Activated CD4-positive, alpha-beta T cell treated with anti-CD3 and anti-CD28 coated beads for 36 hours (primary cell): Measurements from ENCODE around the gene TMEM129. TPM values are rescaled to one million over a fixed set of nuclear protein-coding genes. Genes with fewer than 3 reads are reported as not detected.

Experiments
- ATAC-seq: fragments of 200-7000 bp; cut with Tn5 transposase; one replicate; pipeline ENCODE4 v1.10.0; 2021; ENCODE audit warnings: mild to moderate bottlenecking, moderate library complexity
- CTCF ChIA-PET: fragments of 350-600 bp; sonication (Branson Sonifier 250); formaldehyde crosslinking; loops from one replicate; lab custom pipeline; 2021; ENCODE audit warnings: antibody characterized with exemption; lab: Charles Lee
- POLR2A ChIA-PET: fragments of 350-600 bp; sonication (Branson Sonifier 250); formaldehyde crosslinking; loops from one replicate; lab custom pipeline; 2021; ENCODE audit warnings: antibody characterized with exemption, inconsistent platforms; lab: Charles Lee
- DNase-seq: peaks from one replicate; pipeline ENCODE4 v3.0.0-alpha.2; 2020
- H3K27ac Mint-ChIP-seq: one replicate; pipeline ENCODE4 v1.8.0; 2021; ENCODE audit warnings: mixed read lengths
- H3K27me3 Mint-ChIP-seq: one replicate; pipeline ENCODE4 v1.8.0; 2021; ENCODE audit warnings: mixed read lengths
- H3K36me3 Mint-ChIP-seq: one replicate; pipeline ENCODE4 v1.8.0; 2021; ENCODE audit warnings: low read depth, mixed read lengths
- H3K4me1 Mint-ChIP-seq: one replicate; pipeline ENCODE4 v1.8.0; 2021; ENCODE audit warnings: mixed read lengths
- H3K4me3 Mint-ChIP-seq: one replicate; pipeline ENCODE4 v1.8.0; 2021; ENCODE audit warnings: mild to moderate bottlenecking, moderate library complexity, mixed read lengths
- H3K9me3 Mint-ChIP-seq: one replicate; pipeline ENCODE4 v1.8.0; 2021; ENCODE audit warnings: low read depth, mixed read lengths
- intact Hi-C, 2 experiments: fragments of 100-400 bp; cut with DNase I in 1 of 2; cut with micrococcal nuclease in 1 of 2; formaldehyde crosslinking; loops; one replicate each; pipeline versions ENCODE4 v1.14.2 to v1.15.1; 2022 to 2024; cut with DNase I, micrococcal nuclease
- total RNA-seq, 2 experiments: library from RNA; stranded (reverse); gene quantifications; one replicate each; pipeline ENCODE4 v1.2.3, GENCODE V29; 2021

TMEM129 gene
- total RNA-seq, 2 experiments from 2014 or later = 13.7 to 14.6 TPM

DNA sequence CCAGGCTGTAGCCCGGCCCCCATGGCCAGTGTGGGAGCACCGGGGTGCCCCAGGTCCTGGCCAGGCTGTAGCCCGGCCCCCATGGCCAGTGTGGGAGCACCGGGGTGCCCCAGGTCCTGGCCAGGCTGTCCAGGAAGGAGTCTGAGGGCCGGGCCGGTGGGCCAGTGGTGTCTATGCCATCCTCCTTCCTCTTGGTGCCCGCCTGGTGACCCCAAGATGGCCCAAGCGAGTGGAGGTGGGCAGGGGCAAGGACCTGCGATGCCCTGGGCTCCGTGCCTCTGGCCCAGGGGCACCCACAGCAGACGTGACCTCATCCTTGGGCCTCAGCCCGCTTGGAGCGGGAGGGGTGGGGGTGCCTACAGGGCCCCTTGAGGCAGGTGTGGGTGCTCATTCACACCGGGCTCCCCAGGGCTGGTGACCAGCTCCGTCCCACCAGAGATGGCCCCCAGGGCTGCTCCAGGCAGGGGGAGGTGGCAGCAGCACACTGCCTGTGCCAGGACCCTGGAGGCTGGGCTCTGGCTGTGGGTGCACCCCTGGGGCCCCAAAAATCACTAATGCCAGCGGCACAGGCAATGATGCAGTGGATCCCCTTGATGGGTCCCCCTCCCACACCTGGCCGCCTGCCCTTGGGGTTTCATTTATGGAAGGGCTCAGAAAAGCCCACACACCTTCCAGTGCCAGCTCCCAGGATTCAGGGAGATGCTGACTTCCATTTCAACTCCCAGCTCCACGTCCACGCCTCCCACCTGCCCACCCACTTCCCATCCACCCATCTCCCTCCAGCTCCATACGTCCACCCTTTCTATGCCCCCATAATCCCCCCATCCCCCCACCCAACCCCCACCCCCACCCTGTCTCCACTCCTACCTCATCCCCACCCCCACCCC is 36.0 kb upstream of the TMEM129 start:
- ChIA-PET CTCF (interaction anchor here (0.6 kb wide), 1 partner anchor 852 kb away, joined by 3 read pairs; no protein-coding TSS in a partner anchor), POLR2A (no interaction called here)
- no peak overlapping the region for H3K27ac Mint-ChIP-seq
- intact Hi-C loops = no loop called here
- ATAC-seq (no peak), DNase-seq (no peak)
- no peaks in the 10 kb centered on the region for H3K36me3 Mint-ChIP-seq
- no peaks in the 10 kb centered on the region for H3K9me3 Mint-ChIP-seq
- peaks cover 4% of the 10 kb centered on the region for H3K4me1 Mint-ChIP-seq
- no peaks in the 10 kb centered on the region for H3K27me3 Mint-ChIP-seq
- H3K4me3 Mint-ChIP-seq = no peak overlapping the region

- ChIA-PET CTCF (interaction anchor here (1.1 kb wide), 1 partner anchor 53 kb away, joined by 4 read pairs; no protein-coding TSS in a partner anchor), POLR2A (no interaction called here)
- no peaks in the 10 kb centered on the region for H3K36me3 Mint-ChIP-seq
- H3K9me3 Mint-ChIP-seq = no peaks in the 10 kb centered on the region
- no peak overlapping the region for H3K4me3 Mint-ChIP-seq
- no peak overlapping the region for H3K27ac Mint-ChIP-seq
- ATAC-seq (no peak), DNase-seq (no peak)
- no peaks in the 10 kb centered on the region for H3K27me3 Mint-ChIP-seq
- intact Hi-C loops = no loop called here
- H3K4me1 Mint-ChIP-seq = peaks cover 4% of the 10 kb centered on the region
Measured at GRCh38 chr4:1756079-1756478, 35.0 kb upstream of the TMEM129 start.

DNA sequence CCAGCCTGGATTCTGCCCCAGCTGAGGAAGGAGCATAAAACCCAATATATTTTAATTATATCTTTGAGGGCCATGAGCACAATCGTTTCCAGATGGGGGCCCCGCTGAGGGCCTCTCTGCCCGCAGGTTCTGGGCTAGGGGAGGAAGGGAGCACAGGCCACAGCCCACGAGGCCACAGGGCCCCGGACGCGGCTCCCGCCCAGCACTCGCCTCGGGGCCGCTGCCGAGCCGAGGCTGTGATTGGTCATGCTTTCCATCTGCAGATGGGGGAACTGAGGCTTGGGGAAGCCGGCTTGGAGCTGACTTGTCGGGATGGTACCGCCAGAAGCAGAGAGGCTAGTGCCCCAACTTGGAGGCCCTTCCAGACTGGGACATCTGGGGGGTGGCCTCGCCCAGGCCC is 34.2 kb upstream of the TMEM129 start:
- no peak overlapping the region for H3K27ac Mint-ChIP-seq
- peaks cover 4% of the 10 kb centered on the region for H3K4me1 Mint-ChIP-seq
- no peak overlapping the region for H3K4me3 Mint-ChIP-seq
- intact Hi-C loops = no loop called here
- H3K36me3 Mint-ChIP-seq = no peaks in the 10 kb centered on the region
- H3K27me3 Mint-ChIP-seq = no peaks in the 10 kb centered on the region
- ATAC-seq = no peak
- POLR2A ChIA-PET = no interaction called here
- CTCF ChIA-PET = interaction anchor here (0.8 to 1.1 kb wide), 2 partner anchors 10 to 54 kb away, joined by 4 read pairs; no protein-coding TSS in a partner anchor
- no peak for DNase-seq
- H3K9me3 Mint-ChIP-seq = no peaks in the 10 kb centered on the region

- intact Hi-C loops = no loop called here
- Mint-ChIP-seq H3K4me1 (peaks cover 4% of the 10 kb centered on the region), H3K36me3 (no peaks in the 10 kb centered on the region), H3K4me3 (no peak overlapping the region), H3K27ac (no peak overlapping the region), H3K27me3 (no peaks in the 10 kb centered on the region), H3K9me3 (no peaks in the 10 kb centered on the region)
- DNase-seq (no peak), ATAC-seq (no peak)
- ChIA-PET POLR2A (no interaction called here), CTCF (interaction anchor here (0.6 to 1.7 kb wide), 3 partner anchors 56 to 259 kb away, joined by 3 to 4 read pairs (median 3); no protein-coding TSS in a partner anchor)
Measured at GRCh38 chr4:1754336-1754735, 33.2 kb upstream of the TMEM129 start.

GRCh38 chr4:1753697-1754311 is 32.7 kb upstream of the TMEM129 start:
- CTCF ChIA-PET = interaction anchor here (0.6 to 1.7 kb wide), 3 partner anchors 57 to 260 kb away, joined by 3 to 4 read pairs (median 3); no protein-coding TSS in a partner anchor
- no peaks in the 10 kb centered on the region for H3K9me3 Mint-ChIP-seq

GRCh38 chr4:1753294-1753696 is 32.2 kb upstream of the TMEM129 start:
- no peak overlapping the region for H3K27ac Mint-ChIP-seq
- no peak overlapping the region for H3K4me3 Mint-ChIP-seq
- H3K27me3 Mint-ChIP-seq = no peaks in the 10 kb centered on the region
- intact Hi-C loops = no loop called here
- no peaks in the 10 kb centered on the region for H3K9me3 Mint-ChIP-seq
- CTCF ChIA-PET = interaction anchor here (0.9 to 1.7 kb wide), 2 partner anchors 15 to 147 kb away, joined by 3 to 4 read pairs; no protein-coding TSS in a partner anchor
- POLR2A ChIA-PET = no interaction called here
- peaks cover 4% of the 10 kb centered on the region for H3K4me1 Mint-ChIP-seq
- no peak for ATAC-seq
- no peaks in the 10 kb centered on the region for H3K36me3 Mint-ChIP-seq
- no peak for DNase-seq

More at GRCh38 chr4:1753697-1754311, 32.7 kb upstream of the TMEM129 start:
- Mint-ChIP-seq H3K27ac (no peak overlapping the region), H3K36me3 (no peaks in the 10 kb centered on the region), H3K4me3 (no peak overlapping the region), H3K4me1 (peaks cover 4% of the 10 kb centered on the region), H3K27me3 (no peaks in the 10 kb centered on the region)
- DNase-seq = no peak
- POLR2A ChIA-PET = no interaction called here
- ATAC-seq = no peak
- intact Hi-C loops = no loop called here

GRCh38 chr4:1752284-1753041 is 31.3 kb upstream of the TMEM129 start:
- Mint-ChIP-seq H3K27ac (no peak overlapping the region), H3K27me3 (no peaks in the 10 kb centered on the region), H3K36me3 (no peaks in the 10 kb centered on the region), H3K9me3 (no peaks in the 10 kb centered on the region), H3K4me1 (peaks cover 4% of the 10 kb centered on the region), H3K4me3 (no peak overlapping the region)
- peak; percentile 74 for ATAC-seq
- peak; percentile 82 for DNase-seq
- POLR2A ChIA-PET = no interaction called here
- CTCF ChIA-PET = interaction anchor here (0.9 to 2.1 kb wide), 7 partner anchors 13 to 146 kb away, joined by 3 to 8 read pairs (median 4); no protein-coding TSS in a partner anchor
- intact Hi-C loops = no loop called here

- H3K4me3 Mint-ChIP-seq = no peak overlapping the region
- no peaks in the 10 kb centered on the region for H3K27me3 Mint-ChIP-seq
- intact Hi-C loops = no loop called here
- H3K36me3 Mint-ChIP-seq = no peaks in the 10 kb centered on the region
- ATAC-seq = no peak
- DNase-seq = no peak
- H3K9me3 Mint-ChIP-seq = no peaks in the 10 kb centered on the region
- H3K4me1 Mint-ChIP-seq = peaks cover 4% of the 10 kb centered on the region
- ChIA-PET CTCF (interaction anchor here (1.0 to 2.1 kb wide), 5 partner anchors 14 to 147 kb away, joined by 3 to 8 read pairs (median 4); no protein-coding TSS in a partner anchor), POLR2A (no interaction called here)
- no peak overlapping the region for H3K27ac Mint-ChIP-seq
Measured at GRCh38 chr4:1751919-1752283, 30.8 kb upstream of the TMEM129 start.

GRCh38 chr4:1751155-1751918 is 30.2 kb upstream of the TMEM129 start:
- Mint-ChIP-seq H3K9me3 (no peaks in the 10 kb centered on the region), H3K36me3 (no peaks in the 10 kb centered on the region), H3K27me3 (no peaks in the 10 kb centered on the region), H3K4me3 (no peak overlapping the region), H3K4me1 (peaks cover 4% of the 10 kb centered on the region), H3K27ac (no peak overlapping the region)
- no peak for DNase-seq
- ChIA-PET CTCF (interaction anchor here (1.0 to 2.1 kb wide), 5 partner anchors 14 to 147 kb away, joined by 3 to 8 read pairs (median 4); no protein-coding TSS in a partner anchor), POLR2A (interaction anchor here (0.6 kb wide), 2 partner anchors 47 to 236 kb away, joined by 3 read pairs; no protein-coding TSS in a partner anchor)
- no peak for ATAC-seq
- intact Hi-C loops = no loop called here

GRCh38 chr4:1750381-1751154 is 29.4 kb upstream of the TMEM129 start:
- DNase-seq (no peak), ATAC-seq (no peak)
- Mint-ChIP-seq H3K4me1 (peaks cover 4% of the 10 kb centered on the region), H3K27ac (no peak overlapping the region), H3K36me3 (no peaks in the 10 kb centered on the region), H3K4me3 (no peak overlapping the region), H3K9me3 (no peaks in the 10 kb centered on the region), H3K27me3 (no peaks in the 10 kb centered on the region)
- intact Hi-C loops = no loop called here
- ChIA-PET CTCF (no interaction called here), POLR2A (interaction anchor here (0.6 kb wide), 2 partner anchors 46 to 237 kb away, joined by 3 read pairs; no protein-coding TSS in a partner anchor)
